Gastroesophageal sphincter (tissue), 3 donors: Measurements from ENCODE around the gene COG4.

Experiments
- POLR2A ChIP-seq, 2 donors: fragments of 450-650 bp; IDR thresholded peaks; one replicate each; pipeline ENCODE4 v1.6.1; 2017; ENCODE audit warnings: antibody characterized with exemption in 2 of 2, mild to moderate bottlenecking in 2 of 2, moderate library complexity in 1 of 2
- TF ChIP-seq, protein P1 (sequence below), 4 experiments: fragments of 200-600 bp in 2 of 4; fragments of 450-650 bp in 2 of 4; sonication (generic) in 1 of 4; IDR thresholded peaks; one replicate each; pipeline ENCODE4 v1.5.1; 2017 to 2019; ENCODE audit warnings: antibody characterized with exemption in 4 of 4, mild to moderate bottlenecking in 2 of 4, moderate library complexity in 2 of 4

DNA sequence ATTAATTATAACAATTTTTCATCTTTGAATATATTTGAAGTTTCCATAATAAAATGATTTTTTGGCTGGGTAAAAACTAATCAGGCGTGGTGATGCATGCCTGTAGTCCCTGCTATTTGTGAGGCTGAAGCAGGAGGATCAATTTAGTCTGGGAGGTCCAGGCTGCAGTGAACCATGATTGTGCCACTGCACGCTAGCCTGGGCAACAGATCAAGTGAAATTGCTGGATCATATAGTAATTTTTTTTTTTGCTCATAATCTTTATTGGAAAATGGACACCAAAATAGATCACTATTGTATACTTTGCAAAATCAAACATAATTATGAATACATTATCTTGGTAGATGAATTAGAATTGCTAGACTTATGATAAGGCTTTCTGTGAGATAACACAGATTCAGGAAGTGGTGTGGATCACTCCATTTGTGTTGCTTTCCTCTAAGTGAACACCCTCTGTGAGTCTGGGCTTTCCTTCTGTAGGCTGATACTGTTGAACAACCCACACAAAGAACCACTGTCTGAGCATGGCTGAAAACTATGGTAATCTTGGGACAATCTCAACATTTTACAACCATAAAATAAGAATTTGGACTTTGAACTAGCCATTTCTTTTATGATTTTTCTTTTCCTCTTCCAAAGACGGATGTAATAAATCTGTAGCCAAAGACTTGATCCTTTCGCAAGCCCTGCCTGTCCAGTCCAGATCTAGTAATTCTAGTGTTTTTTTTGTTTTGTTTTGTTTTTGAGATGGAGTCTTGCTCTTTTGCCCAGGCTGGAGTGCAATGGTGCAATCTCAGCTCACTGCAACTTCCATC lies 78.9 kb downstream of the COG4 start:
- TF ChIP-seq, protein P1, sequence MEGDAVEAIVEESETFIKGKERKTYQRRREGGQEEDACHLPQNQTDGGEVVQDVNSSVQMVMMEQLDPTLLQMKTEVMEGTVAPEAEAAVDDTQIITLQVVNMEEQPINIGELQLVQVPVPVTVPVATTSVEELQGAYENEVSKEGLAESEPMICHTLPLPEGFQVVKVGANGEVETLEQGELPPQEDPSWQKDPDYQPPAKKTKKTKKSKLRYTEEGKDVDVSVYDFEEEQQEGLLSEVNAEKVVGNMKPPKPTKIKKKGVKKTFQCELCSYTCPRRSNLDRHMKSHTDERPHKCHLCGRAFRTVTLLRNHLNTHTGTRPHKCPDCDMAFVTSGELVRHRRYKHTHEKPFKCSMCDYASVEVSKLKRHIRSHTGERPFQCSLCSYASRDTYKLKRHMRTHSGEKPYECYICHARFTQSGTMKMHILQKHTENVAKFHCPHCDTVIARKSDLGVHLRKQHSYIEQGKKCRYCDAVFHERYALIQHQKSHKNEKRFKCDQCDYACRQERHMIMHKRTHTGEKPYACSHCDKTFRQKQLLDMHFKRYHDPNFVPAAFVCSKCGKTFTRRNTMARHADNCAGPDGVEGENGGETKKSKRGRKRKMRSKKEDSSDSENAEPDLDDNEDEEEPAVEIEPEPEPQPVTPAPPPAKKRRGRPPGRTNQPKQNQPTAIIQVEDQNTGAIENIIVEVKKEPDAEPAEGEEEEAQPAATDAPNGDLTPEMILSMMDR (IDR thresholded peaks at IDR 0.05), result no peak
- no peak for TF ChIP-seq POLR2A (IDR thresholded peaks at IDR 0.05)
